GM21529 (cell line): Measurements from ENCODE around the gene SRSF2.
"Not testable (repeated sequence)": the region's sequence is repeated elsewhere in the genome, so short reads cannot be mapped to it uniquely, and the experiment has no call there.

Source experiments
- ATAC-seq: cut with Tn5 transposase; IDR thresholded peaks from one replicate; pipeline ENCODE4 v1.9.1; 2021; ENCODE audit not compliant: unreplicated experiment

The SRSF2 gene

GRCh38 chr17:76722279-76722678 is 14.9 kb downstream of the SRSF2 start:
- no peak for ATAC-seq

- no peak for ATAC-seq
These were observed 15.7 kb downstream of the SRSF2 start for GRCh38 chr17:76721463-76721862.

- ATAC-seq: no peak
These were observed 16.2 kb downstream of the SRSF2 start for GRCh38 chr17:76720941-76721340.

GRCh38 chr17:76720211-76720610 is 16.9 kb downstream of the SRSF2 start:
- no peak for ATAC-seq

GRCh38 chr17:76718516-76718915 is 18.6 kb downstream of the SRSF2 start:
- no peak for ATAC-seq

- ATAC-seq: no peak
These were observed 20.3 kb downstream of the SRSF2 start for GRCh38 chr17:76716839-76717215.

- no peak for ATAC-seq
These were observed 20.8 kb downstream of the SRSF2 start for GRCh38 chr17:76716146-76716838.

- no peak for ATAC-seq
These were observed 21.7 kb downstream of the SRSF2 start for GRCh38 chr17:76715496-76715830.

GRCh38 chr17:76714822-76715495 is 22.2 kb downstream of the SRSF2 start:
- ATAC-seq: no peak

- ATAC-seq: no peak
These were observed 22.8 kb downstream of the SRSF2 start for GRCh38 chr17:76714336-76714735.

- no peak for ATAC-seq
These were observed 23.4 kb downstream of the SRSF2 start for GRCh38 chr17:76713765-76714164.

- not testable (repeated sequence) for ATAC-seq
These were observed 24.8 kb downstream of the SRSF2 start for GRCh38 chr17:76712321-76712720.

- no peak for ATAC-seq
These were observed 26.1 kb downstream of the SRSF2 start, which contains the start of gene MXRA7 for GRCh38 chr17:76710863-76711611. TSS of gene MXRA7 (minus strand) at chr17:76710965. CDS start at chr17:76710946, 19 bp downstream.

GRCh38 chr17:76709951-76710862 is 26.9 kb downstream of the SRSF2 start:
- ATAC-seq: not testable (repeated sequence)

GRCh38 chr17:76709077-76709950 is 27.8 kb downstream of the SRSF2 start:
- no peak for ATAC-seq

GRCh38 chr17:76707985-76708807 is 28.9 kb downstream of the SRSF2 start:
- no peak for ATAC-seq

- ATAC-seq: no peak
These were observed 30.3 kb downstream of the SRSF2 start for GRCh38 chr17:76706817-76707216.

- no peak for ATAC-seq
These were observed 32.3 kb downstream of the SRSF2 start for GRCh38 chr17:76704805-76705204.
